K562 (cell line): ENCODE data around the gene PLA2G15. TPM values are rescaled to one million over a fixed set of nuclear protein-coding genes. Genes with fewer than 3 reads are reported as not detected.

Source experiments
- CAMTA2 ChIP-seq: fragments of 250-450 bp; sonication (Bioruptor Pico); conservative IDR thresholded peaks from 2 replicates; pipeline ENCODE4 v1.5.1; 2022
- CLOCK ChIP-seq: fragments of 250-450 bp; sonication (Bioruptor Pico); IDR thresholded peaks from 2 replicates; pipeline ENCODE4 v1.4.0; 2020; ENCODE audit warnings: mild to moderate bottlenecking, moderate library complexity, borderline replicate concordance
- ETV6 ChIP-seq, 3 experiments: fragments of 150-350 bp in 1 of 3; sonication (generic) in 1 of 3; formaldehyde crosslinking in 1 of 3; IDR thresholded peaks; 2 replicates each; pipeline versions ENCODE4 v1.6.1 to v1.8.0; 2014 to 2022; ENCODE audit warnings: borderline replicate concordance in 2 of 3, low read depth in 2 of 3, antibody characterized with exemption in 1 of 3, low read length in 1 of 3, mild to moderate bottlenecking in 1 of 3, missing genetic modification reagents in 1 of 3
- GABPB1 ChIP-seq: sonication (generic); formaldehyde crosslinking; IDR thresholded peaks from 2 replicates; pipeline ENCODE4 v1.8.0; 2022; ENCODE audit warnings: mild to moderate bottlenecking, missing genetic modification reagents
- GMEB1 ChIP-seq: fragments of 250-450 bp; sonication (Bioruptor Pico); IDR thresholded peaks from 2 replicates; pipeline ENCODE4 v1.4.0; 2020; ENCODE audit warnings: mild to moderate bottlenecking
- JUN ChIP-seq, 2 experiments: sonication (generic) in 1 of 2; formaldehyde crosslinking in 1 of 2; IDR thresholded peaks; 2 replicates each; pipeline versions ENCODE4 v1.6.1 to v1.8.0; 2012 to 2022; ENCODE audit warnings: borderline replicate concordance in 2 of 2, mild to moderate bottlenecking in 2 of 2, improper control_type of control experiment in 1 of 2, low read depth in 1 of 2, low read length in 1 of 2, missing genetic modification reagents in 1 of 2
- MYC ChIP-seq, 2 experiments: fragments of 250-450 bp in 1 of 2; sonication (Bioruptor Pico) in 1 of 2; IDR thresholded peaks; 2 replicates each; pipeline versions ENCODE4 v1.5.1 to v1.6.1; 2012 to 2021; ENCODE audit warnings: low read depth in 2 of 2, borderline replicate concordance in 1 of 2, improper control_type of control experiment in 1 of 2, low read length in 1 of 2, mild to moderate bottlenecking in 1 of 2, moderate library complexity in 1 of 2
- OTX1 ChIP-seq: fragments of 450-650 bp; formaldehyde crosslinking; IDR thresholded peaks from 2 replicates; pipeline ENCODE4 v1.4.0; 2022; ENCODE audit warnings: mild to moderate bottlenecking
- RAD21 ChIP-seq, 2 experiments: fragments of 250-450 bp in 1 of 2; fragments of 450-650 bp in 1 of 2; sonication (Bioruptor Pico) in 1 of 2; formaldehyde crosslinking in 1 of 2; IDR thresholded peaks in 1 of 2; conservative IDR thresholded peaks in 1 of 2; 2 replicates each; pipeline versions ENCODE4 v1.4.0 to v1.8.0; 2020 to 2022; ENCODE audit warnings: mild to moderate bottlenecking in 2 of 2, moderate library complexity in 1 of 2
- SIX5 ChIP-seq, 2 experiments: IDR thresholded peaks; 2 replicates each; pipeline ENCODE4 v1.6.1; 2011; ENCODE audit warnings: low read length in 2 of 2, borderline replicate concordance in 1 of 2, low read depth in 1 of 2, mild to moderate bottlenecking in 1 of 2, moderate library complexity in 1 of 2; ENCODE audit not compliant: insufficient read depth in 1 of 2
- TCF7L2 ChIP-seq: fragments of 150-350 bp; IDR thresholded peaks from 2 replicates; pipeline ENCODE4 v1.6.1; 2016; ENCODE audit warnings: low read depth, mild to moderate bottlenecking, low read length, moderate library complexity
- TRIM24 ChIP-seq, 2 experiments: fragments of 450-650 bp; IDR thresholded peaks; 2 replicates each; pipeline ENCODE4 v1.6.1; 2016
- ZNF124 ChIP-seq: sonication (generic); formaldehyde crosslinking; IDR thresholded peaks from 2 replicates; pipeline ENCODE4 v1.8.1; 2022; ENCODE audit warnings: missing genetic modification reagents
- ZNF592 ChIP-seq: fragments of 450-650 bp; IDR thresholded peaks from 2 replicates; pipeline ENCODE4 v1.6.1; 2017; ENCODE audit warnings: antibody characterized with exemption, mild to moderate bottlenecking
- ZNF75A ChIP-seq: fragments of 450-650 bp; formaldehyde crosslinking; IDR thresholded peaks from 2 replicates; pipeline ENCODE4 v1.4.0; 2020; ENCODE audit warnings: mild to moderate bottlenecking
- polyA plus RNA-seq, 8 experiments: library from polyadenylated mRNA; depleted of rRNA in 4 of 8; stranded (reverse) in 5 of 8; unstranded in 3 of 8; fragments of >200 nt; fragmentation: Nextera tagmentation in 2 of 8; fragmentation: Illumina TruSeq in 1 of 8; extraction: Ambion mirVana in 2 of 8; extraction: Trizol in 1 of 8; gene quantifications; 2 replicates each; pipeline versions ENCODE4 v1.2.1 to v1.2.3, GENCODE V29; 2011 to 2014; ENCODE audit warnings: inconsistent platforms in 1 of 8, missing spikeins in 1 of 8
- total RNA-seq, 7 experiments: library from RNA; depleted of rRNA in 6 of 7; stranded (reverse); fragments of >200 nt in 6 of 7; fragmentation: Illumina TruSeq in 2 of 7; extraction: Trizol in 2 of 7; gene quantifications; 2 replicates each; pipeline versions ENCODE4 v1.2.1 to v1.2.3, GENCODE V29; 2011 to 2021; ENCODE audit warnings: low replicate concordance in 1 of 7

The PLA2G15 gene
- total and polyA plus RNA-seq, 9 of the 15 experiments (the other 6 are each of a cell fraction or from before 2014, with no cell fraction given), result 0.42 to 8.6 (median 4.8) TPM

GRCh38 chr16:68264128-68265077 lies 19.2 kb downstream of the PLA2G15 start, which contains the start of gene SLC7A6 (continued):
- TF ChIP-seq CLOCK (CRISPR knock-in tag), result no peak
- TF ChIP-seq CAMTA2 (CRISPR knock-in tag), result no peak
- TF ChIP-seq JUN (IDR thresholded peaks at IDR 0.05; ENCODE audit: borderline replicate concordance, low read depth, low read length), result 0 out of 2 replicates have a peak, but pooled peaks have one; percentile 6
- no peak for TF ChIP-seq JUN (CRISPR knock-in tag; IDR thresholded peaks at IDR 0.05; ENCODE audit: borderline replicate concordance)
- peak; percentile 57 for TF ChIP-seq MYC (IDR thresholded peaks at IDR 0.05; ENCODE audit: low read depth, low read length)
- peak; percentile 81 for TF ChIP-seq MYC (CRISPR knock-in tag; IDR thresholded peaks at IDR 0.05; ENCODE audit: borderline replicate concordance, low read depth)
- peak; percentile 46 to 68 for TF ChIP-seq RAD21 (CRISPR knock-in tag; conservative IDR thresholded peaks at IDR 0.05 in 1 of 2, IDR thresholded peaks at IDR 0.05 in 1 of 2)
- TF ChIP-seq TRIM24 (IDR thresholded peaks at IDR 0.05), result peak in 1 of 2 experiments; percentile 57; a peak in 1 of 4 replicates
- TF ChIP-seq GMEB1, result peak; percentile 82
- no peak for TF ChIP-seq ZNF124 (CRISPR knock-in tag)
- TF ChIP-seq ETV6 (IDR thresholded peaks at IDR 0.05; ENCODE audit: borderline replicate concordance in 1 of 2, low read depth in 2 of 2, low read length in 1 of 2), result no peak
- peak; percentile 78; the same call in 1 of the 2 replicates for TF ChIP-seq ETV6 (CRISPR knock-in tag; IDR thresholded peaks at IDR 0.05; ENCODE audit: borderline replicate concordance)
- TF ChIP-seq SIX5 (IDR thresholded peaks at IDR 0.05; ENCODE audit: borderline replicate concordance in 1 of 2, insufficient read depth in 1 of 2, low read depth in 1 of 2, low read length in 2 of 2), result no peak
- no peak for TF ChIP-seq TCF7L2
- no peak for TF ChIP-seq OTX1
- TF ChIP-seq ZNF592, result peak; percentile 64; the same call in 1 of the 2 replicates
- no peak for TF ChIP-seq ZNF75A (CRISPR knock-in tag)
- peak; percentile 75 for TF ChIP-seq GABPB1 (CRISPR knock-in tag)
